SH-SY5Y (cell line): ENCODE data around the gene DPP10.

Source experiments
- GATA2 ChIP-seq: IDR thresholded peaks from 2 replicates; pipeline ENCODE4 v1.6.1; 2011; ENCODE audit warnings: mild to moderate bottlenecking, low read depth, low read length
- GATA3 ChIP-seq: IDR thresholded peaks from 2 replicates; pipeline ENCODE4 v1.6.1; 2011; ENCODE audit warnings: low read depth, mild to moderate bottlenecking, low read length, moderate library complexity

The DPP10 gene

GRCh38 chr2:114769991-114770390, 327.6 kb downstream of the DPP10 start:
- no peak for TF ChIP-seq GATA2

- no peak for TF ChIP-seq GATA2
- TF ChIP-seq GATA3: no peak
These were observed 341.6 kb downstream of the DPP10 start for GRCh38 chr2:114784046-114784445.

- no peak for TF ChIP-seq GATA2
- no peak for TF ChIP-seq GATA3
These were observed 342.6 kb downstream of the DPP10 start for GRCh38 chr2:114784890-114785583.

- TF ChIP-seq GATA3: no peak
- no peak for TF ChIP-seq GATA2
These were observed 344.5 kb downstream of the DPP10 start for GRCh38 chr2:114786901-114787300.

- TF ChIP-seq GATA3 (no peak), GATA2 (no peak)
These were observed 345.0 kb downstream of the DPP10 start for GRCh38 chr2:114787486-114787885.

GRCh38 chr2:114789989-114790388, 347.5 kb downstream of the DPP10 start:
- TF ChIP-seq GATA2 (no peak), GATA3 (no peak)

- TF ChIP-seq GATA2: no peak
These were observed 355.1 kb downstream of the DPP10 start for GRCh38 chr2:114797540-114797939.

- no peak for TF ChIP-seq GATA3
- no peak for TF ChIP-seq GATA2
These were observed 355.5 kb downstream of the DPP10 start for GRCh38 chr2:114797942-114798341.

GRCh38 chr2:114800371-114800770, 357.9 kb downstream of the DPP10 start:
- no peak for TF ChIP-seq GATA2
- no peak for TF ChIP-seq GATA3

GRCh38 chr2:114805195-114805594, 362.8 kb downstream of the DPP10 start:
- TF ChIP-seq GATA3: no peak
- no peak for TF ChIP-seq GATA2

- TF ChIP-seq GATA2: no peak
These were observed 367.7 kb downstream of the DPP10 start for GRCh38 chr2:114810092-114810491.

GRCh38 chr2:114812261-114812660, 369.8 kb downstream of the DPP10 start:
- TF ChIP-seq GATA3: no peak

GRCh38 chr2:114814355-114814754, 371.9 kb downstream of the DPP10 start:
- TF ChIP-seq GATA2 (no peak), GATA3 (no peak)

GRCh38 chr2:114821055-114821454, 378.6 kb downstream of the DPP10 start:
- TF ChIP-seq GATA3 (no peak), GATA2 (no peak)

GRCh38 chr2:114843963-114844362, 401.5 kb downstream of the DPP10 start:
- TF ChIP-seq GATA3: no peak
- no peak for TF ChIP-seq GATA2

GRCh38 chr2:114857196-114857595, 414.8 kb downstream of the DPP10 start:
- TF ChIP-seq GATA3 (no peak), GATA2 (no peak)
